Adipocyte (in vitro differentiated cells): Measurements from ENCODE around the gene FADS2.

ENCODE experiments used
- DNase-seq: peaks from one replicate; pipeline ENCODE4 v3.0.0-alpha.2; 2015; ENCODE audit warnings: low read depth
- H3K27me3 ChIP-seq: replicated peaks from 2 replicates; pipeline ENCODE4 v1.7.0; 2013; ENCODE audit warnings: mild to moderate bottlenecking, low read length, moderate library complexity; ENCODE audit not compliant: control insufficient read depth, insufficient read depth
- H3K36me3 ChIP-seq: 2 replicates; pipeline ENCODE4 v1.7.0; 2013; ENCODE audit warnings: low read length, mild to moderate bottlenecking, moderate library complexity; ENCODE audit not compliant: control insufficient read depth, insufficient read depth, severe bottlenecking
- H3K4me1 ChIP-seq: 2 replicates; pipeline ENCODE4 v1.7.0; 2013; ENCODE audit warnings: mild to moderate bottlenecking, low read length, moderate library complexity; ENCODE audit not compliant: control insufficient read depth, insufficient read depth
- H3K4me3 ChIP-seq: 2 replicates; pipeline ENCODE4 v1.7.0; 2013; ENCODE audit warnings: mild to moderate bottlenecking, low read length, moderate library complexity
- H3K9ac ChIP-seq: 2 replicates; pipeline ENCODE4 v1.7.0; 2013; ENCODE audit warnings: mild to moderate bottlenecking, low read length, moderate library complexity
- H3K9me3 ChIP-seq: 2 replicates; pipeline ENCODE4 v1.7.0; 2013; ENCODE audit warnings: mild to moderate bottlenecking, low read length, moderate library complexity; ENCODE audit not compliant: control insufficient read depth

Gene FADS2

DNA sequence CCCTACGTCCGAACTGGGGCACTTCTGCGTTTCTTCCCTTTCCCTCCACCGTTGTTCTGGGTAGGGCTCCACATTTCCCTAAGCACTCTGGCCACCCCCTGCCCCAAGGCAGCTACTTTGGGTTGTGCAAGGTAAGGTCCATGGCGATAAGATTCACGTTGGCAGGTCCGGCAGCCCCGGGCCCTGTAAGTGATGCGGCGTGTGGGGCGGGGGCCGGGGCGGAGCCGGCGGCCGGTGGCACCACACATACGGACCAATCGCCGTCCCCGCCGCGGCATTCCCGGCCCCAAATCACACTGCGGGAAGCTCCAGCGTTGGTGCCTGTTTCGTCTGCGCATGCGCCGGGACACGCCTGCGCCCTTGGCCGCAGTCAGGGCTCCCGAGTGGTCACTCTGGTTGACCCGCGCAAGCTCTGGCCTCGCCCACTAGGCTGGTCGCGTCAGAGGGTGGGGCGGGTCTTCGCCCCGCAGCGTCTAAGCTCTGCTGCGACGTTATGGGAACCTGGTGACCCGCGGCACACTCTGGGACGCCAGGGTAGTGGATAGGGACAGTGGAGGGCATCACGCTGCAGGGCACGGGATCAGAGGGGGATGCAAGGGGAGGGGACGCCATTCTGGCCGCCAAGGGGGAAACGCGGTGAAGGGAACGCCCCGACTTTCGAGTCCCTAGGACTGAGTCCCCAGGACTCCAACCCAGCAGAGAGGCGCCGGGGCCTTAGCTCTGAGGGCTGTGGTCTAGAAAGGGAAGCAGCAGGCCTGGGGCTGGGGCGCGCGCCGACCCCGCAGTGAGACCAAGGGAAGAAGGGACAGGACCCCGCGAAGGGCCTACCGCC lies 12.9 kb upstream of the FADS2 start:
- H3K36me3 ChIP-seq, result peaks cover 38% of the 10 kb centered on the region
- peak overlapping the region; percentile 99 for H3K9ac ChIP-seq
- DNase-seq, result peak; percentile 98
- no peaks in the 10 kb centered on the region for H3K9me3 ChIP-seq
- peaks cover 29% of the 10 kb centered on the region for H3K4me1 ChIP-seq
- no peaks in the 10 kb centered on the region for H3K27me3 ChIP-seq
- H3K4me3 ChIP-seq, result peak overlapping the region; percentile 97

DNA sequence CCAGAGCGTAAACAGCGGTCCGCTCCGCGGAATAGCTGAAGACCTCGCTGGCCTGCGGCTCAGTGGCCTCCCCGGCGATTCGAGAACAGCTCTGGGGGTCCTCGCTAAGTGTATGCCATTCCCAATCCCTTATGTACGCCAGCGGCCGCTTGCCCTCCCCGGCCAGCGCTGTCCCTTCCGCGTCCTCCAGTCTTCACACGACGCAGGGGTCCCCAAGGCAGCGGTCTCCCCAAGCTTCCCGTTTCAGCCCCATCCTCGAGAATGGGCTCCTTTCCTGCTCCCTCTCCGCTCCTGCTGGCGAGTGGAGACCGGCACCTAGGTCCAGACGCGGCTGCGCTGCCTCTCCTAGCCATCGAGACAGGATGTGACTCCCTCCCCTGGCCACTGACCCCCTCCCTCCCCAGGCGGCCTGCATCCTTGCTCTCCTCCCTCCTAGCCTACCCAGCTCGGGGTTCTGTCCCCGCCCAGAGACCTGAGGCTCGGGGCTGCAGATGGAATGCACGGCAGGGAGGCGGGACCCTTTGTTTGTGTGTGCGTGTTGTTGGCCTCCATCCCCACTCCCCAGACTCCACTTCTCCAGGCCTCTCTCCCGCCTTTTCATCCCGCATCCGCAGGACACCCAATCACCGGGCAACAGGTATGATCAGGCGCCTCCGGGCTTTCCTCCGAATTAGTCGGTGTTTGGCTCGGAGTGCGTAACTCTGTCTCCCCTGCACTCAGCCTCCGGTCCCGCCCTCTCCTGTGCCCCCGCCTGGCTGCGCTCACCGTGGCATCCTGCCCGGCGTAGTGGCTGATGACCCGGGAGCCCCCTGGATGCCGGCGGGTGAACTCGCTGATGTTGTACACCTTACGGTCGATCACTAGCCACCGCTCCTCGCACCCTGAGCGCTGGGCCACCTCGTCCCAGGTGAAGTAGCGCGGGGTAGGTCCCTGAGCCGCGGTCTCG lies 12.0 kb upstream of the FADS2 start:
- Histone ChIP-seq H3K27me3 (no peaks in the 10 kb centered on the region), H3K9ac (peak overlapping the region; percentile 99), H3K36me3 (peaks cover 29% of the 10 kb centered on the region), H3K4me1 (peaks cover 38% of the 10 kb centered on the region), H3K4me3 (peak overlapping the region; percentile 97), H3K9me3 (no peaks in the 10 kb centered on the region)
- DNase-seq, result peak; percentile 74

DNA sequence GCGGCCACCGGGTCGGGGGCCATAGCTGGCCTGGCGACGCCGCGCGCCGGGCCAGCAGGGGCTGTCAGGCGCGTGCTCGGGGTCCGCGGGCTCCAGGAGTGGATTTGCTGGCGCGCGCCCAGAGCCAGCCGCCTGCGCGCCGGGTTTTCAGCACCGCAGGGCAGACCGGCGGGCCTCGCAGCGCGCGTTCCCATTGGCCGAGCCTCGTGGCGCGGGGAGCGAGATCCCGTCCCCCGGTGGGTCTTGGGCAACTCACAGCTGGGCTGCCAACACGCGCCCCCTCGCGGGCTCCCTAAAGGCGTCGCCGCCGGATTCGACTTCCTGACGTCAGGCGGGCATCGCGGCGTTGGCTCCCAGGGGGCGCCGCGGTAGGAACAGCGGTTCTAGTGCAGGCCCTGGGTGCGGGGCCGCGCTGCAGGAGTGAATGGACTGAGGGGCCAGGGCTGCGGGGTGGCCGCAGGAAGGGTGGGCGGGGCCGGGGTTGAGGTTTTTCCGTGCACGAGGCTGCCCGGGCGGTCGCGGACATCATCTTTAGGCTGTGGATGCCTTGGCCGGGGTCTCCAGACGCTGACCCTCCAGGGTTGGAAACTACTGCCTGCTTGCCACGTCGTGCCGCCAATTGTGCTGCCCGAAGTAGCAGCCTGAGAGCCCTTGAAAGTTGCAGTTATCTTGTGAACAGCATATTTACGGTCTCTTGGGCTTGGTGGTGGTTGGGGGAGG lies 11.2 kb upstream of the FADS2 start, which contains the start of gene FADS1:
FADS1 (minus strand) TSS at position 268 of the 720 bp plus-strand sequence; CDS start at position 194, 74 bp downstream.
- no peaks in the 10 kb centered on the region for H3K9me3 ChIP-seq
- H3K36me3 ChIP-seq, result peaks cover 20% of the 10 kb centered on the region
- H3K4me3 ChIP-seq, result peak within 1 kb of the TSS; percentile 97
- peak; percentile 99 for DNase-seq
- H3K4me1 ChIP-seq, result peaks cover 45% of the 10 kb centered on the region
- H3K27me3 ChIP-seq, result no peaks in the 10 kb centered on the region
- peak within 1 kb of the TSS; percentile 99 for H3K9ac ChIP-seq

DNA sequence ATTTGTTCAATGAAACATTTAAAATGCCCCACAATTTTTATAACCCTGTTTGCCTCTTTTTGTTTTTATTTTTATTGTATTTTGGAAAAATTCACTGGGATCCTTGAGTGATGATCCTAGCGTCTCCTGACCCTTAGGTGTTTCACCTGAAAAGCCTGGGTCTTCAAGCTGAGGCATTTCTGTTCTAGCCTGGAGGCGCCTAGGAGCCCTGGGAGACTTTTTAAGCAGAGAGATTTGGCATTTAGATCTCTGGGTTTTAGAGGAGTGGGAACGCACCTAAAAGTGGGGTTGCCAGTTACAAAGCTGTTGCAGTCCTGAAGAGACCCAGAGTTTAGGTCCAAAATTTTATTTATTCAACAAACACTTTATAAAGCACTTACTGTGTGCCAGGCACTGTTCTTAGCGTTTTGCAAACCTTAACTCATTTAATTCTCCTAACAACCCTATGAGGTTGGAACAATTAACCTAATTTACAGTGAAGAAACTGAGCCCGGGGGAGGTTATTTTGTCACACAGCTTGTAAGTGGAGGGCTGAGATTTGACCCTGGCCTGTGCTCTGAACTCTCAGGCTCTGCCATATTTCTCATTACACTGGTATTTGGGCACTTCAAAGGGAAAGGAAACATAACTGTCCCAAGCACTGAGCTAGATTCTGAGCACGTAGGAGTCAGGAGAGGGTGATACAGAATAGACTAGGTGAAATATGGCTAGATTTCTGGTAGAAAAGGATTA lies 10.5 kb upstream of the FADS2 start:
- Histone ChIP-seq H3K4me3 (peak overlapping the region; percentile 97), H3K9ac (peak overlapping the region; percentile 99), H3K27me3 (no peaks in the 10 kb centered on the region), H3K4me1 (peaks cover 45% of the 10 kb centered on the region), H3K9me3 (no peaks in the 10 kb centered on the region), H3K36me3 (peaks cover 13% of the 10 kb centered on the region)
- peak; percentile 24 for DNase-seq

DNA sequence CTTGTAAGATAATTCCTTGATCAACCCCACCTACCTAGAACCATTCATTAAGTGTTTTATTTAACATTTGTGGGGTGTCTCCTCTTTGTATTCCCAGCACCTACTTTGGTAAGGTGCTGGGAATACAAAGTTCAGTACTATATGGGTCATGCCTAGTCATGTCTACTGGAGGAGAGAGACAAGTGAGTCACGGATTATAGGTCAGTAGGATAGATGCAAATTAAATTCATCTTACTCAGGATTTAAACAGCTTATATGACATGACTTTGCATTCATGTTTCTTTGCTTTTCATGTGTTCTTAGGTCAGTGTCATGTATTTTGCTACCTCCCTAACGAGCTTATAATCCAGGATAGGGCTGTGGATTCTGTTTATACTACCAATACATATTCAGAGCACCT lies 7.9 kb upstream of the FADS2 start:
- no peaks in the 10 kb centered on the region for H3K9me3 ChIP-seq
- no peak overlapping the region for H3K4me3 ChIP-seq
- DNase-seq, result peak; percentile 50
- no peaks in the 10 kb centered on the region for H3K36me3 ChIP-seq
- no peak overlapping the region for H3K9ac ChIP-seq
- H3K27me3 ChIP-seq, result no peaks in the 10 kb centered on the region
- peaks cover 38% of the 10 kb centered on the region for H3K4me1 ChIP-seq

DNA sequence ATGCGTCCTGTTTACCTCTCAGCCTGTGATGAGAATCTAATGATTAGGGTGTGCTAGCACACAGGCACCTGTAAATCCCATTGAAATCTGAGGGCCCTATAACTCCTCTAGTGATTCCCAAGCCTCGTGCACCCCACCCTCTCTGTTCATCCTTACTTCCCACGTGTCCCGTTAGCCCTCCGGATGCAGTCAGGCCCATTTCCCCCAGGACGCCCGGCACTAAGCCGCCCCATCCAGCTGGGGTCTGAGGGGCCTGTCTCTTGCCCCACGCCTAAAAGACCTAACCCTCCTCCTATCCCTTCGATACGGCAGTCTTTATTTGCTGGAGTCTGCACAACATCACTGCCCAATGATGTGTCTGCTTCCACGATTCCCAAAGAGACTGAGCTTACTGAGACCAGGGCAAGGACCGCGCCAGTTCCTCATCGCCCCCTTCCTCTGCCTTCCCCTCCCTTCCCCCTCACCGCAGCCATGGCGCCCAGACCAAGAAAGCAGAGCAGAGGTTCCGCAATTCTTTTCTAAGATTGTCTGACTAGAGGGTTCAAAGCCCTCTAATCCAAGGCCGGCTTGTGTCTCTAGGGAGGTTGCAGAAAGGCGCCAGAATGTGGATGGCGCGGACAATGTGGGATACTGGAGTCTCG lies 1.1 kb upstream of the FADS2 start:
- peaks cover 35% of the 10 kb centered on the region for H3K4me1 ChIP-seq
- H3K27me3 ChIP-seq, result no peaks in the 10 kb centered on the region
- DNase-seq, result no peak
- H3K36me3 ChIP-seq, result peaks cover 3% of the 10 kb centered on the region
- peak overlapping the region; percentile 95 for H3K4me3 ChIP-seq
- H3K9ac ChIP-seq, result peak overlapping the region; percentile 98
- no peaks in the 10 kb centered on the region for H3K9me3 ChIP-seq

DNA sequence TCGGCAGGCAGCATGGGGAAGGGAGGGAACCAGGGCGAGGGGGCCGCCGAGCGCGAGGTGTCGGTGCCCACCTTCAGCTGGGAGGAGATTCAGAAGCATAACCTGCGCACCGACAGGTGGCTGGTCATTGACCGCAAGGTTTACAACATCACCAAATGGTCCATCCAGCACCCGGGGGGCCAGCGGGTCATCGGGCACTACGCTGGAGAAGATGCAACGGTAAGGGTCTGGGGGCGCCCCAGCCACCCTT lies 204 bp downstream of the FADS2 start:
- H3K27me3 ChIP-seq, result no peaks in the 10 kb centered on the region
- peak overlapping the region; percentile 98 for H3K9ac ChIP-seq

DNA sequence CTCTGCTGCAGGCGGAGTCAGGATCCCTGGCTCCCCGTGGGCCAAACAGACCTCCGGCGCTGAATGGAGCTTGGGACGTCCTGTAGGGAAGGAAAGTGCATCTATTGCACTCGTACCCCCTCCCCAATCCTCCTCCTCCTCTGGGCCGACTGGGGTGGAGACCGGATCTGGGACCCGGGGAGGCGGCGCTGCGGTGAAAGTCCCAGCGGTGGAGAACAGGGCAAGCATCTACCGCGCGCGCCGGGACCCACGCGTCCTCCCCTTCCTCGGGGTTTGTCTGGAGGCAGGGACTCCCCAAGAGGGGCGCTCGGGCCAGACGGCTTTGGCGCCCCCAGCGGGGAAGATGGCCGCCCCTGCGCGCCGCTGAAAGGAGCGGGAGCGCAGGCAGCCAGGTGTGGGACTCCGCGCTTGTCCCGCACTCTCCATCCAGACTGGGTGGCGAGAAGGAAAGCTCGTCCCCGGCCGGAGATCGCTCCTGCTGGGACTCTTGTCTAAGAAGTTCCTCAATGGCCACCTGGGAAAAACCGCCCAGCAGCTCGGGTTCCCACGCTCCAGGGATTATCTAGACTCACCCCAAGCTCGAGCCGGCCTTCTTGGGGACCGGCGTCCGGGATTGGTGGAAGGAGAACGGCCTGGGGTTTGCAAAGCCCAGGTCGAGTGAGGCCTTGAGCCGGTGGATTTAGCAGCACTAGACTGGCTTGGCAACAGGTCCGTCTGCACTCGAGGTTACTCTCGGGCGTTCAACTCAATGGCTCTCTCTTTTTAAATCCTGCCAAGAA lies 718 bp downstream of the FADS2 start:
- peaks cover 40% of the 10 kb centered on the region for H3K4me1 ChIP-seq
- no peaks in the 10 kb centered on the region for H3K9me3 ChIP-seq
- H3K36me3 ChIP-seq, result peaks cover 18% of the 10 kb centered on the region
- peak overlapping the region; percentile 98 for H3K9ac ChIP-seq
- H3K4me3 ChIP-seq, result peak overlapping the region; percentile 95
- DNase-seq, result peak; percentile 77
- H3K27me3 ChIP-seq, result no peaks in the 10 kb centered on the region

More for the DNA sequence above, 204 bp downstream of the FADS2 start:
- H3K9me3 ChIP-seq, result no peaks in the 10 kb centered on the region
- peaks cover 13% of the 10 kb centered on the region for H3K36me3 ChIP-seq
- peaks cover 36% of the 10 kb centered on the region for H3K4me1 ChIP-seq
- H3K4me3 ChIP-seq, result peak overlapping the region; percentile 95
- DNase-seq, result no peak

DNA sequence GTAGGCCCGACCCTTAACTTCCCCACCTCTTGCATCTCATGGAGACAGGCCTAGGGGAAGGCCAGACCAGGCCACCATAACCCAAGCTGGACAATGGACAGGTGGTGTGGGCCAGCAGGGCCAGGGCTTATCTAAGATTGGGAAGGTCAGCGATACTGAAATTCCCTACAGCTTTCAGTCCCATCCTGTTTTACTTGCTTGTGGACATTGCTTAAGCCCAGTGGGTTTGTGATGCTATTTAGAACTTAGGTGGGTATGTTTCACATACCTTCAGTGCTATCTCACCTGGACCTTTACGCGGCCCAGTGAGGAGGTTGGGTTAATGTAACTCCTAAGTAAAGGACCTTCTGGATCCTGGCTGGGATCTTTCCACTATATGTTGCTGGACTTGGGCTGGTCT lies 1.7 kb downstream of the FADS2 start:
- Histone ChIP-seq H3K9me3 (no peaks in the 10 kb centered on the region), H3K4me1 (peaks cover 49% of the 10 kb centered on the region), H3K36me3 (peaks cover 20% of the 10 kb centered on the region), H3K4me3 (peak overlapping the region; percentile 95), H3K27me3 (no peaks in the 10 kb centered on the region), H3K9ac (peak overlapping the region; percentile 98)
- DNase-seq, result no peak
